ENCODE results near the gene TRPV2. TPM values are rescaled to one million over a fixed set of nuclear protein-coding genes. Genes with fewer than 3 reads are reported as not detected.

TRPV2 gene
- total RNA-seq, 1 donor from 2014 or later = 1.7 TPM

GRCh38 chr17:16429083-16429482 is 13.7 kb downstream of the TRPV2 start:
- peaks cover 13% of the 10 kb centered on the region for H3K4me1 Mint-ChIP-seq (ENCODE audit: unreplicated experiment)
- no peak overlapping the region for H3K27ac Mint-ChIP-seq
- TF ChIP-seq, protein P1, sequence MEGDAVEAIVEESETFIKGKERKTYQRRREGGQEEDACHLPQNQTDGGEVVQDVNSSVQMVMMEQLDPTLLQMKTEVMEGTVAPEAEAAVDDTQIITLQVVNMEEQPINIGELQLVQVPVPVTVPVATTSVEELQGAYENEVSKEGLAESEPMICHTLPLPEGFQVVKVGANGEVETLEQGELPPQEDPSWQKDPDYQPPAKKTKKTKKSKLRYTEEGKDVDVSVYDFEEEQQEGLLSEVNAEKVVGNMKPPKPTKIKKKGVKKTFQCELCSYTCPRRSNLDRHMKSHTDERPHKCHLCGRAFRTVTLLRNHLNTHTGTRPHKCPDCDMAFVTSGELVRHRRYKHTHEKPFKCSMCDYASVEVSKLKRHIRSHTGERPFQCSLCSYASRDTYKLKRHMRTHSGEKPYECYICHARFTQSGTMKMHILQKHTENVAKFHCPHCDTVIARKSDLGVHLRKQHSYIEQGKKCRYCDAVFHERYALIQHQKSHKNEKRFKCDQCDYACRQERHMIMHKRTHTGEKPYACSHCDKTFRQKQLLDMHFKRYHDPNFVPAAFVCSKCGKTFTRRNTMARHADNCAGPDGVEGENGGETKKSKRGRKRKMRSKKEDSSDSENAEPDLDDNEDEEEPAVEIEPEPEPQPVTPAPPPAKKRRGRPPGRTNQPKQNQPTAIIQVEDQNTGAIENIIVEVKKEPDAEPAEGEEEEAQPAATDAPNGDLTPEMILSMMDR (conservative IDR thresholded peaks at IDR 0.05) = no peak
- DNase-seq (ENCODE audit: extremely low spot score, unreplicated experiment) = no peak
- H3K9me3 Mint-ChIP-seq = no peaks in the 10 kb centered on the region
- no peaks in the 10 kb centered on the region for H3K27me3 Mint-ChIP-seq
- no peak overlapping the region for H3K4me3 Mint-ChIP-seq
- no peaks in the 10 kb centered on the region for H3K36me3 Mint-ChIP-seq

DNA sequence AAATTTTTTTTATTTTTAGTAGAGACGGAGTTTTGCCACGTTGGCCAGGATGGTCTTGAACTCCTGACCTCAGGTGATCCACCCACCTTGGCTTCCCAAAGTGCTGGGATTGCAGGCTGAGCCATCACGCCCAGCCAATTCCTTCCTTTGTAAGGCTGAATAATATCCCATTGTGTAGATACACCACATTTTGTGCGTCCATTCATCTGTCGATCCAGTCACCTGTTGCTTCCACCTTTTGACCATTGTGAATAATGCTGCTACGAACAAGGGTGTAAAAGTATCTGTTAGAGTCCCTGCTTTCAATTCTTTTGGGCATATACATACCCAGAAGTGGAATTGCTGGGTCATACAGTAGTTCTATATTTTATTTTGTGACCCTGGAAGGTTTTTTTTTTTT is 15.3 kb downstream of the TRPV2 start:
- Mint-ChIP-seq H3K36me3 (no peaks in the 10 kb centered on the region), H3K9me3 (no peaks in the 10 kb centered on the region), H3K4me3 (no peak overlapping the region), H3K4me1 (ENCODE audit: unreplicated experiment) (peaks cover 7% of the 10 kb centered on the region), H3K27ac (no peak overlapping the region), H3K27me3 (no peaks in the 10 kb centered on the region)
- TF ChIP-seq, protein P1 (conservative IDR thresholded peaks at IDR 0.05) = no peak
- no peak for DNase-seq (ENCODE audit: extremely low spot score, unreplicated experiment)

- no peak overlapping the region for H3K4me3 Mint-ChIP-seq
- no peak overlapping the region for H3K27ac Mint-ChIP-seq
- H3K4me1 Mint-ChIP-seq (ENCODE audit: unreplicated experiment) = peaks cover 7% of the 10 kb centered on the region
- H3K9me3 Mint-ChIP-seq = no peaks in the 10 kb centered on the region
- no peak for DNase-seq (ENCODE audit: extremely low spot score, unreplicated experiment)
- no peaks in the 10 kb centered on the region for H3K27me3 Mint-ChIP-seq
- no peaks in the 10 kb centered on the region for H3K36me3 Mint-ChIP-seq
- TF ChIP-seq, protein P1 (conservative IDR thresholded peaks at IDR 0.05) = no peak
Measured at GRCh38 chr17:16432017-16432416, 16.6 kb downstream of the TRPV2 start.

DNA sequence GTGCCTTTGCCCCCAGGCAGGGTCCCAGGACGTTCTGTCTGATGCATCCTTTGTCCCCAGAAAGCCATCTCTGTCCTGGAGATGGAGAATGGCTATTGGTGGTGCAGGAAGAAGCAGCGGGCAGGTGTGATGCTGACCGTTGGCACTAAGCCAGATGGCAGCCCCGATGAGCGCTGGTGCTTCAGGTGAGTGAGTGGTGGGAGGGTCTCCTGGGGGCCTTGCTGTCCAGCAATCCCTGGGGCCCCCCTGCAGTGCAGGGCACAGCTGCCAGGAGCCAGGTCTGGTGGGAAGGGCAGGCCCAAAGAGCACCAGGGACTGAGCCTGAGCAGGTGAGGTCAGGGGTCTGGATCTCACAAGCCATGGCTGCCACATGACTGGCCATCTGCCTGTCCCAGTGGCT is 18.1 kb downstream of the TRPV2 start:
- Mint-ChIP-seq H3K27me3 (no peaks in the 10 kb centered on the region), H3K27ac (no peak overlapping the region), H3K4me3 (no peak overlapping the region), H3K36me3 (no peaks in the 10 kb centered on the region), H3K4me1 (ENCODE audit: unreplicated experiment) (peaks cover 13% of the 10 kb centered on the region), H3K9me3 (no peaks in the 10 kb centered on the region)
- TF ChIP-seq, protein P1 (conservative IDR thresholded peaks at IDR 0.05) = no peak
- DNase-seq (ENCODE audit: extremely low spot score, unreplicated experiment) = no peak

GRCh38 chr17:16434662-16435061 is 19.3 kb downstream of the TRPV2 start:
- Mint-ChIP-seq H3K36me3 (peaks cover 7% of the 10 kb centered on the region), H3K4me1 (ENCODE audit: unreplicated experiment) (peaks cover 13% of the 10 kb centered on the region), H3K4me3 (no peak overlapping the region), H3K27ac (no peak overlapping the region), H3K9me3 (no peaks in the 10 kb centered on the region), H3K27me3 (no peaks in the 10 kb centered on the region)
- TF ChIP-seq, protein P1 (conservative IDR thresholded peaks at IDR 0.05) = no peak
- no peak for DNase-seq (ENCODE audit: extremely low spot score, unreplicated experiment)

All from type B pancreatic cell (in vitro differentiated cells).